GM18861 (cell line): ENCODE measurements around the gene DGKG.

Experiments used
- ATAC-seq: cut with Tn5 transposase; IDR thresholded peaks from one replicate; pipeline ENCODE4 v1.9.1; 2021; ENCODE audit not compliant: unreplicated experiment

Gene DGKG

GRCh38 chr3:186180891-186181481 lies 181.0 kb downstream of the DGKG start:
- no peak for ATAC-seq

GRCh38 chr3:186180151-186180550 lies 181.9 kb downstream of the DGKG start:
- no peak for ATAC-seq

DNA sequence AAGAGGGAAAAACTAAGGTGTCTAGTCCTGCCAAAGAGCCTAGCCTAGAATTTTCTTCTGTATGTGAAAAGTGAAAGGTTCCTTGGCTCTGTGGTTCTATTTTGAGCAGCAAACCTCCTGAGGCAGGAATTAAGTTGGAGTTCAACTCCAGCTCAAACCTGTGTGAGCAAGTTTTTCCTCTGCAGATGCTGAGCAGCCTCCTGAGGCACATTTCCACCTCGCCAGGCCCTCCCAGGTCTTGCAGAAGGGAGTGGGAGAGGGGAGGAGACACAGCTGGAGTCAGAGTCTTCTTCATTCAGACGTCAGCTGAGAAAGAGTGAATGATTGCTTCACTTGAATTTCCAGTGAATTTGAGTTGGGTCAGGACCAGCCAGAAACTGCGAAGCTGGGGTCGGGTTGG lies 183.6 kb downstream of the DGKG start:
- no peak for ATAC-seq

DNA sequence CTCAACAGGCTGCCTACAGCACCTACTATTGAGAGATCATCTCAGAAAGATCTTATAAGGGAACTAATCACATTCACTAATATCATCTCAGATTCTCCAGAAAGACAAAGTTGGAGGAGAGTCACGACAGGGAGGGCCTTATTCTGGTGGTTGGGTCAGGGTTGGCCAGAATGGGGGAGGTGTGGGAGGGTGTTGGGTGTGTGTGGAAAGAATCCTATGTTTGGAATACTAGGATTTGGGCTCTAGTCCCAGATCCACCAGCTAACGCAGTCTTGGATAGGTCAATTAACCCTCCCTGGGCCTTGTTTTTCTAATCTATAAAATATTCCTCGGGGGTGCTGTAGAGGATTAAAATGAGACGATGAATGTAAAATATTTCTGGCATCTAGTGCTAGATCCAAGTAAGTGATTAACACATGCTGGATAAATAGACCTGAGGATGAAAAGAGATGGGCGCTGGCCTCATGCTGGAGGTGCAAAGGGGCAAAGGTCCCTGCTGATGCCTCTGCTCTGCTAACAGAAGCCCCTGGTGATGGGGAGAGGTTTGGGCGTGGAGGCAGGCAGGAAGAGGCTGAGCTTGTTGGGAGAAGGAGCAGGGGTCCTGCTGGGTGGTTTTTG lies 185.6 kb downstream of the DGKG start:
- no peak for ATAC-seq

DNA sequence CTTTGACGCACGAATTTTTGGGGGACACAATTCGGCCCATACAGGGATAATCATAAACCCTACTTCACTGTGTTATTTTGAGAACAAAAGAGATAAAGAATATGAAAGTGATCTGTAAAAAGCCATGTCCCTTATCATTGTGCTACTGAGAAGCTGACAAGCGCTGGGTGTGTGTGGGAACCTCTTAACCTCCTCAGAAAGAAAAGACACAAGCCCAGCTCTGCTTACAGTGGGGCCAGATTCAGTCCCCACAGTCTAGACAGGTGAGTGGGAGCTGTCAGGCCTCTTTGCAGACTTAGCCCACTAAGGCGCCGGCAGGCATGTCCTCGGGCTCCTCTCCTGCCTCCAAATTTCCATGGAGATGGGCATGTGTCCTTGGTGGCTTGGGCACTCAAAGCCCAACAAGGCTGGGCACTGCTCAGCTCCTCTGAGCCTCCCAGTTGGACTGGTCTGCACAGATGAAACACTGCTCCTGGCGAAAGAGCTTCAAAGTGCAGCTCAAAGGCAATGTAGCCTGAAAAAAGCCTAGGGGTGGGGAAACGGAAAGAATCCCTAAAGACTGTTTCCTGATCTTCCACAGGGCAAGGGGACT lies 188.7 kb downstream of the DGKG start:
- ATAC-seq, result no peak

GRCh38 chr3:186172353-186172752 lies 189.7 kb downstream of the DGKG start:
- ATAC-seq, result no peak

- no peak for ATAC-seq
These were observed 190.5 kb downstream of the DGKG start for GRCh38 chr3:186171521-186171920.

DNA sequence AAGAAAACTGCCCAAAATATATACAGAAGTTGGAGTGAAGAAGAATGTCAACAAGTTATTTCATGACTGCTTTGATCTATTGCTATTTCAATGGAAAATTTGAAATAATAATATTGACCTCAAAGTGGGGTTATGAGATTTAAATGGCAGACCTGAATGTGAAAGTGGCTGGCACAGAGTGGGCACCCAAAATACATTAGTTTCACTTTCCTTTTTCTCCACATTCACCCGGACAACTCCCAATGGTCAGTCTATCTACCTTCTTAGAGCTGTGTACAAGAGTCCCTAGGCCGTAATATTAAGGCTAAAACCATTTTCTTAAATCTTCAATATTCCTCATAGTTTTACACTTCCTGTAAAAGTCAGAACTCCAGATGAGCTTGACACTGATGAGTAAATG lies 191.5 kb downstream of the DGKG start:
- no peak for ATAC-seq

DNA sequence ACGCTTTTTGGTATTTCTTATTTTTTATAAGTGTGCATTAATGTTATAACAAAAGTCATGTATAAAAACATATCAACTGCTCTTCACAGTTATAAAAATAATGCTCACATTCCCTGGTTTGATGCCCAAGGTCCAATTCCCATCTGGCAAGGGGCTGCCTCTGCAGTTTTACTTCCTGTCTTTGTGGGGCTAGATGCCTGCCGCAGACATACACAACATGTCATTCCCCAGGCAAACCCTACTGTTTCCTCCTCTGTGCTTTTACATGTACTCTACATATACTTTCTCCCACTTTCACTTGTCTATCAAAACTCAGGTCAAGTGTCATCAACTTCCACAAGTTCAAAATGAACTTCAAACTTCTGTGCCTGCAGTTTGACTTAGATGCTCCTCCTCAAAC lies 192.7 kb downstream of the DGKG start:
- no peak for ATAC-seq

- ATAC-seq, result no peak
These were observed 193.1 kb downstream of the DGKG start for GRCh38 chr3:186168976-186169375.

GRCh38 chr3:186167646-186168395 lies 194.2 kb downstream of the DGKG start:
- ATAC-seq, result no peak

- no peak for ATAC-seq
These were observed 195.3 kb downstream of the DGKG start for GRCh38 chr3:186166491-186167288.

GRCh38 chr3:186166036-186166435 lies 196.0 kb downstream of the DGKG start:
- ATAC-seq, result no peak

GRCh38 chr3:186165331-186165730 lies 196.7 kb downstream of the DGKG start:
- no peak for ATAC-seq

DNA sequence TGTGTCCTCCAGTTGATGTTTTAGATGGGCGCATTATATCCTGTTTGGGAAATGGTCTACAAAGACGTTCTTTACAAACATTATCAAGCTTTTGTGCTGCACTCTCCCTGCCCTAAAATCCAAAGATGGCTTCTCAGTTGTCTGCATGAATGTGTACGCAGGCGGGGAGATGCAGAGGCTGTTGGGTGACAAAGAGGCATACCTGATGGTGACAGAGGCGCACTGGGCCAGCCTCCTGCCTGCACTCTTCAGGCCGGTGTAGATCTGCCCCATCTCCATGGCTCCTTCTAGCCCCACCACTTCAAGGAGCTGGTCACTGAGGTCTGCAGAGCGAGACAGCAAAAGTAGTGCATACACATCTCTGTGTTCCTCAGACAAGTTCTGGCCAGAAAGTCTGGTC lies 197.3 kb downstream of the DGKG start:
- no peak for ATAC-seq

GRCh38 chr3:186162221-186162620 lies 199.8 kb downstream of the DGKG start:
- ATAC-seq, result no peak

GRCh38 chr3:186160691-186161243 lies 201.3 kb downstream of the DGKG start:
- ATAC-seq, result no peak

- no peak for ATAC-seq
These were observed 207.4 kb downstream of the DGKG start for GRCh38 chr3:186154641-186155040.

- ATAC-seq, result peak; percentile 88
These were observed 209.1 kb downstream of the DGKG start for GRCh38 chr3:186152889-186153292.

DNA sequence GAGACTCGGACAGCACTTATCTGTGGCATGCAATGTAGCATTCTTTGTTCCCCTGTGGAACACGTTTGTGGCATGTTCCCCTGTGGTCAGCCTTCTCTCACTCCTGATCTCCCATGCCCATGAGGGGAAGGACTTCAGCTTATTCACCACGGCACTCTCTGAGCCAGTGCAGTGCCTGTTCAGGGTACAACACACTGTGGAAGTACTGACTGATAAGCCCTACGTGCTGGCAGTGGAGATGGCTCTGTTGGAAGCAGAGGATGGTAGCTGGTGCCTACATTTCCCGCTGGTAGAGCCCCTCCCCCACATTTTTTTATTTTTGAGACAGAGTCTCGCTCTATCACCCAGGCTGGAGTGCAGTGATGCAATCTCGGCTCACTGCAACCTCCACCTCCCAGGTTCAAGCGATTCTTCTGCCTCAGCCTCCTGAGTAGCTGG lies 209.7 kb downstream of the DGKG start:
- ATAC-seq, result no peak
